SU-DHL-6 (cell line): ENCODE measurements around the gene SKA1.

Experiments used
- CTCF ChIP-seq: fragments of 200-600 bp; sonication (generic); IDR thresholded peaks from one replicate; pipeline ENCODE4 v1.5.1; 2017; ENCODE audit warnings: antibody characterized with exemption, mild to moderate bottlenecking, low read length, moderate library complexity; ENCODE audit not compliant: insufficient read depth, poor library complexity, severe bottlenecking
- EZH2phosphoT487 ChIP-seq: fragments of 200-600 bp; sonication (generic), shearing (Covaris generic); conservative IDR thresholded peaks from 2 replicates; pipeline ENCODE4 v1.6.1; 2018; ENCODE audit warnings: mild to moderate bottlenecking, antibody characterized with exemption, low read length, moderate library complexity, mixed read lengths

GRCh38 chr18:50432915-50433314 lies 58.1 kb downstream of the SKA1 start:
- TF ChIP-seq CTCF (no peak), EZH2phosphoT487 (no peak)
